ENCODE results near the gene LY6G5C.

Gene LY6G5C

GRCh38 chr6:31660381-31661261, 20.2 kb downstream of the LY6G5C start, which contains the start of gene C6orf47:
C6orf47 (minus strand) TSS chr6:31660778; CDS start chr6:31659947, 831 bp downstream.
- DNase-seq = peak; percentile 58

GRCh38 chr6:31659649-31660380, 21.1 kb downstream of the LY6G5C start:
- DNase-seq = no peak

GRCh38 chr6:31658983-31659648, 21.8 kb downstream of the LY6G5C start:
- DNase-seq = no peak

GRCh38 chr6:31658158-31658688, 22.6 kb downstream of the LY6G5C start:
- DNase-seq = no peak

DNA sequence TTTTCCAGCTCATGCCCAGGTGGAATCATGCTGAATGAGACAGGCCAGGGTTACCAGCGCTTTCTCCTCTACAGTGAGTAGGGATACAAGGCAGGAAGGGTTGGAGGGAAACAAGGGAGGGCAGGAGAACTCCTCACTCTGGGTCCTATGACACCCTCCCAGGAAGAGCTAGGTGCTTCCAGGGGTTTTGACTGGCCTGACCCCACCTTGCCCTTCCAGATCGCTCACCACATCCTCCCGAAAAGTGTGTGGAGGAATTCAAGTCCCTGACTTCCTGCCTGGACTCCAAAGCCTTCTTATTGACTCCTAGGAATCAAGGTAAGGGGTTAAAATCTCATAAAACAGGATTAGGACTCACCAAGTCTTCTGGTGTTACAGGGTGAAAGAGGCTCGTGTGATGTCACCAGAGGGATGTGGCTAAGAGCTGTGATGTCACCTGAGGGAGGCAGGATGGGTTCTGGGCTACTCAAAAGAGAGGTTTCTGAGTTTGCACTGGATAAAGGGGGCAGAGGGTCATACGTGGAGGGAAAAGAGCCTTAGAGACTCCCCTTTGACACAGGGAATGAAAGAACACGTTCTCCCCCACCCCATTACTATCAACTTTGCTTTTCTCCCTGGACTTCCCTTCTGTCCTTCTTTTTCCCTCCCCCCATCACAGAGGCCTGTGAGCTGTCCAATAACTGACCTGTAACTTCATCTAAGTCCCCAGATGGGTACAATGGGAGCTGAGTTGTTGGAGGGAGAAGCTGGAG, 23.3 kb downstream of the LY6G5C start:
- no peak for DNase-seq

DNA sequence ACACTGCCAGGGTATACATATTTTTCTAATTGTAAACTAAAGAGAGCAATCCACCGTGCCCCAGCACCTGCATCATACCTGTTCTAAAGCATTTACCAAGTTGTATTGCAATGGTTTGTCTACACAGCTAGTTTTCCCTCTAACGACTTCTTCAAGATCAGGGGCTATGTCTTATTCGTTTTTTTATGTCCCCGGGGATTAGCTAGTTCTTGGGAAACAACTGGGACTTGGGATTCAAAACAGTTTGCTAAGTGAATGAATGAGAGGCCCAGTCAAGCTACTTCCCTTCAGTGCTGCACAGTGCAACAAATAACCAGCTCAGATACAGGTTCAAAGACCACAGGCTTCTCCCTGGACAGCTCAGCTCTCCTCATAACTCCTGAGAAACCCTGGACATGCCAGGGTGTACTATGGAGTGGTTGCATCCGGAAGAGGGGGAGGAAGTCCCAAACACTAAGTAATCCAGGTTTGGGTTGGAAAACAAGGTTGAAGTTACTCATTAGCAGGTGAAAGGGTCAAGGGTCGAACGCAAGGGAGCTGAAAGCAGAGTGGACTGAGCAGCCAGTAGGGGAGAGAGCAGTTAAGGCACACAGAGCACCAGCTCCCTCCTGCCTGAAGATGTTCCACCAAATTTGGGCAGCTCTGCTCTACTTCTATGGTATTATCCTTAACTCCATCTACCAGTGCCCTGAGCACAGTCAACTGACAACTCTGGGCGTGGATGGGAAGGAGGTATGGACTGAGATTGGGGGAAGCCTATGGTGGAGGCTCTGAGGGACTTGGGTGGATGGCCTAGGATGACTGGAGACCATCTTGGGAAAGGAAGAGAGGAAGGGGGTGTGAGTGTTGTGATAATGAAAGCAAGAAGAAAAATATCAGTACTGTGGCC, 25.3 kb downstream of the LY6G5C start, which contains the start of gene APOM:
APOM (plus strand) TSS at position 546 of the 889 bp plus-strand sequence; CDS start at position 619, 73 bp downstream.
- no peak for DNase-seq

DNA sequence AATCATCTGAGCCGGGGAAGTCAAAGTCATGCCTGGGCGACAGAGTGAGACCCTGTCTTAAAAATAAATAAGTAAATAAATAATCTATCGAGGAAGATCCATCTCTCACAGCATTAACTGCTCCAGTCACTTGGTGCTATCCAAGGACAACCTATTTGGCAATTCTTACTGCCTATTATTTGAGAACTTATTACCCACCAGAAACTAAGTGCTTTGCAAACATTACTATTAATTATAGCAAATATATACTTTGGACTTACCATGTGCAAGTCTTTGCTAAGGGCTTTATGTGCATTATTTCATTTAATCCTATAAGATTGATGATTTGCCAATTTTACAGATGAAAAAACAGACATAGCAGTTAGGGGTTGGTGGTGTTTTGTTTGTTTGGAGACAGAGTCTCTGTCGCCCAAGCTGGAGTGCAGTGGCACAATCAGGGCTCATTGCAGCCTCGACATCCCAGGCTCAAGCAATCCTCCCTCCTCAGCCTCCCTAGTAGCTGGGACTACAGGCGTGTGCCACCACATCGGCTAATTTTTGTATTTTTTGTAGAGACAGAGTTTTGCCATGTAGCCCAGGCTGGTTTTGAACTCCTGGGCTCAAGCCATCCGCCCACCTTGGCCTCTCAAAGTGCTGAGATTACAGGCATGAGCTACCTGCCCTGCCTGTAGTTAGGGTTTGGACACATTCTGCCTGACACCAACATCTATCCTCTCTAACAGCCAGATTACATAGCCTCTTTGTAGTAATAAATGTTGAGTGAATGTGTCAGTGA, 26.1 kb downstream of the LY6G5C start:
- no peak for DNase-seq

DNA sequence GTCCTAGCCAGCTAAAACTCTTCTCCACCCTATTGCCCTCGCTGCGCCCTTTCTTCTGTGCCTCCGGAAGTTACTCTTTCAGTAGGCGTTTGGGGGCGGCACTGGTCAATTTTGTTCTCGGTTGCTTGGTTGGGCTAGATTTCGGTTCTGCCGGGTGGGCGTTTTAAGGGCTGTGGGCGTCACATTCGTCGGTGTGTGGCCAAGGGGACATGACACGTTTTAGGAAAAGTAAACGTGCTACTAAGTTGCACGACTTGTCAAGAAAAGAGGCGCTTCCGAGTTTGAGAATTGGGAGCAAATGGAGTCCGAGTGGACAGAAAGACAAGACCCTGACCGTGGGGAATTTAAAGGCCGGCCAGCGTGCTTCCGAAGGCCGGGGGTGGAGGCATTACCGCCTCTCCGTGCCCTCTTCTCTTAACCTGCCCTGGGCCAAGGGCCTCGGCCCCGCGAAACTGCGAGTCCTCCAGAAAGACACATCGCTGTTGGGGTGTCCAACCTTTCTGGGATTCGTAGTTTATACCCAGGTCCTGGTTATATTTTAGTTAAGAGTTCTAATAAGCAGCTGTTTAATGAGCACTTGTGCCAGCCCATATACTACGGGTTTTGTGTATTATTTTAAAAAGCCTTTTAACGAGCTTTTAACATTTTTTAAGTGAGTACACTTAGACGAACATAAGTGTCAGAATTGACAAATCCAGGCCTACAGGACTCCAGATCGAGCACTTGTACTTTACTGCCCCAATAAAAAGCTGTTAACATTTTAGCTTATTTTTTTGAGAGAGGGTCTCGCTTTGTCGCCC, 27.7 kb downstream of the LY6G5C start:
- no peak for DNase-seq

DNA sequence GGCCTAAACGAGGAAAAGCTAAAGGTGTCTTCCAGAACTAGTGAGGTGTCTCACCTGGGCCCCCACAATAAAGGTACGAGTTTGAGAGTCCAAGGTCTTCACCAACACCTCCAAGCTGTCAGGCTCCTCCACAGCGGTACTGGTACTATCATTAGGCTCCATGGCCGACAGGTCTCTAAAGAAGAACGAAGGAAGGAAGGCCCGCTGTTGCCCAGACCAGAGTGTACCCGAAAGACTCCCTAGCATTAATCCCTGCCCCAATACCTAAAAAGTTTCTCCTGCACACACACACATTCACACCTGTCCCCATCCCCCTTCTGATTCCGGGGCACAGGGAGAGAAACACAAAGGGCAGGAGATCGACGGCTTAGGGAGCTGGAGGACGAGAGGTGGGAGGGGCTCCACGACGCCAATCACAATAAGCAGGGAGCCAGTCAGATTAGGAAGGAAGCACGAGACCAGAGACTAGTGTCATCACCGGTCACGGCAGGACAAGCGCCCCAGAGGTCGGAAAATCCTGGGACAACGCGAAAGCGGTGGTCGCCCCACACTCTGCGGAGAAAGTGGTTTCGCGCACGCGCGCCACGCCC, 29.2 kb downstream of the LY6G5C start:
- DNase-seq = peak; percentile 65

GRCh38 chr6:31645325-31645724, 35.5 kb downstream of the LY6G5C start:
- DNase-seq = no peak

GRCh38 chr6:31643818-31644454, 36.9 kb downstream of the LY6G5C start:
- DNase-seq = no peak

DNA sequence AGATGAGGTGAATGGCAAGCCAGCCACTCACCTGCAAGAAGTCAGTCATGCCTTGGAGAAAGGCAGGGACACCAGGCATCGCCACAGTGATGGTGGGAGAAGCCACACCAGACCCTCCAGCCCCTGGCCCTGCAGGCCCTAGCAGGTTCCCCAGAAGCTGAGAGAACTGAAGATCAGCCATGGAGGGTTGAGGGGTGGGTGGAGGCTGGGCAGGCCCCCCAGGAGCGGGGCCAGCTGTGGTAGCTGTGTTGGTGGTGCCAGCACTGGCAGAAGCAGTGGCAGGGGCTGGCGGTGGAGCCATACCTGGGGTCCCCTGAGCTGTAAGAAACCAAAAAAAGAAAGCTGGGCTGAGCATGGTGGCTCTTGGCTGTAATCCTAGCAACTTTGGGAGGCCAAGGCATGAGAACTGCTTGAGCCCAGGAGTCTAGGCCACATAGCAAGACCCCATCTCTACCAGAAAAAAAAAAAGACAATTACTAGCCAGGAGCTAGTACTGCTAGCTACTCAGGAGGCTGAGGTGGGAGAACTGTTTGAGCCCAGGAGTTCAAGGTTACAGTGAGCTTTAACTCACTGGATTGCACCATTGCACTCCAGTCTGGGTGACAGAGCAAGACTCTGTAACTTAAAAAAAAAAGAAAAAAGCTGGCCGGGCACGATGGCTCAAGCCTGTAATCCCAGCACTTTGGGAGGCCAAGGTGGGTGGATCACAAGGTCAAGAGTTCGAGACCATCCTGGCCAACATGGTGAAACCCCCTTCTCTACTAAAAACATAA, 37.9 kb downstream of the LY6G5C start:
- no peak for DNase-seq

GRCh38 chr6:31641370-31641769, 39.5 kb downstream of the LY6G5C start:
- DNase-seq = no peak

DNA sequence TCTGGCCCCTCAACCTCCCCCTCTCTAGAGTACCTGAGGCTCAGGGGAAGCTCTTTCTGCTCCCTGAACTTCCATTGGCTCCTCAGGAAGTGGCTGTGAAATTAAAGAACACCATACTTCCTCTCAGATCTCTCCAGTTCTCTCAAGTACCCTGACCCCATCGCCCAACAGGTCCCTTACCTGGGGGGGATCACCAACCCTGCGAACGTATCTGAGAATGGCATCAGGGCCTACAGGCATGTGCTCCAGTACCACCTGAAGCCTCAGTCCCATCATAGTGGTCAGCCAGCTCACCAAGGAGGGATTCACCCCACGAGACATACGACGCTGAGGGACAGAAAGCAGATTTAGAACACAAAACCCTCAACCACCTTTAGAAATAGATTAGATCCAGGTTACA, 40.3 kb downstream of the LY6G5C start:
- DNase-seq = no peak

GRCh38 chr6:31639449-31639861, 41.4 kb downstream of the LY6G5C start:
- DNase-seq = no peak

GRCh38 chr6:31639043-31639442, 41.8 kb downstream of the LY6G5C start:
- no peak for DNase-seq

- DNase-seq = no peak
Observed at GRCh38 chr6:31636698-31637596, 43.9 kb downstream of the LY6G5C start.

All from DMS 273 treated with DMSO at 0.1 percent for 48 hours (cell line).